ENCODE results near the gene PPP1CC. TPM values are rescaled to one million over a fixed set of nuclear protein-coding genes. Genes with fewer than 3 reads are reported as not detected.

The PPP1CC gene
- total and polyA plus RNA-seq, 7 donors, result 107 to 272 (median 153) TPM

- Histone ChIP-seq H3K27me3 (no peaks in the 10 kb centered on the region), H3K9me3 (no peaks in the 10 kb centered on the region), H3K36me3 (peaks cover 18 to 83% (median 44%) of the 10 kb centered on the region in 4 donors), H3K27ac (no peak overlapping the region), H3K4me3 (no peak overlapping the region), H3K4me1 (no peaks in the 10 kb centered on the region)
- intact Hi-C loops (cut with DNase I), result no loop called here
- no peak for DNase-seq
- TF ChIP-seq POLR2A (IDR thresholded peaks at IDR 0.05) (no peak), EP300 (IDR thresholded peaks at IDR 0.05) (no peak), CTCF (IDR thresholded peaks at IDR 0.05) (no peak), POLR2AphosphoS5 (IDR thresholded peaks at IDR 0.05) (no peak)
These were observed 22.2 kb downstream of the PPP1CC start for GRCh38 chr12:110720516-110720915.

- intact Hi-C loops (cut with DNase I), result no loop called here
- Histone ChIP-seq H3K9me3 (no peaks in the 10 kb centered on the region), H3K4me1 (no peaks in the 10 kb centered on the region), H3K27ac (no peak overlapping the region), H3K36me3 (peaks cover 17 to 61% (median 31%) of the 10 kb centered on the region in 4 donors), H3K27me3 (no peaks in the 10 kb centered on the region), H3K4me3 (no peak overlapping the region)
- TF ChIP-seq EP300 (IDR thresholded peaks at IDR 0.05), result no peak
- TF ChIP-seq CTCF (IDR thresholded peaks at IDR 0.05), result no peak
- no peak for TF ChIP-seq POLR2AphosphoS5 (IDR thresholded peaks at IDR 0.05)
- TF ChIP-seq POLR2A (IDR thresholded peaks at IDR 0.05), result no peak
- no peak for DNase-seq
- 84 to 92% methylated on average over 7 of the region's 7 CpGs for WGBS, 2 donors
These were observed 24.3 kb downstream of the PPP1CC start for GRCh38 chr12:110718222-110718908.

DNA sequence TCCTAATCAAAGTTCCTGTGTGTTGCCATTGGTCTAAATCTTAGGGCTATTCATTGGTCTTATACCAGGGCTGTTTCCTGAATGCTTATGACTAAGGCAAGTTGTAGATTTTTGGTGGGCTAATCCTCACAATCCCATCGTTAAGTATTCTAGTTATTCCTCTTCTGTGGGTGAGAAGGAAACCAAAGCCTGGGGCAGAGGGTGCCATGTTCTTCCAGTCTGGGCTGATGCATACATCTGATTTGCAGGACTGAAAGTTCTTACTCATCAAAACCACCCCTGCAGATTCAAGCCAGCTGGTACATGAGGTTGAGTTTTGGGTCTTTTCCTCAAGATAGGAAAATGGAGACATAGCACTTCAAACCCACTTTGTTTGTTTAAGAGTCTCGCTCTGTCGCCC, 25.7 kb downstream of the PPP1CC start:
- intact Hi-C loops (cut with DNase I), result no loop called here
- H3K9me3 ChIP-seq, result no peaks in the 10 kb centered on the region
- H3K27ac ChIP-seq, result no peak overlapping the region
- DNase-seq, result no peak
- no peak for TF ChIP-seq CTCF (IDR thresholded peaks at IDR 0.05)
- no peak for TF ChIP-seq EP300 (IDR thresholded peaks at IDR 0.05)
- TF ChIP-seq POLR2A (IDR thresholded peaks at IDR 0.05), result no peak
- no peak for TF ChIP-seq POLR2AphosphoS5 (IDR thresholded peaks at IDR 0.05)
- no peaks in the 10 kb centered on the region for H3K4me1 ChIP-seq
- H3K36me3 ChIP-seq, result peaks cover 17 to 49% (median 24%) of the 10 kb centered on the region in 4 donors
- 94 to 96% methylated on average over 3 of the region's 3 CpGs for WGBS, 2 donors
- H3K27me3 ChIP-seq, result no peaks in the 10 kb centered on the region
- H3K4me3 ChIP-seq, result no peak overlapping the region

GRCh38 chr12:110708917-110709316, 33.8 kb downstream of the PPP1CC start:
- H3K4me1 ChIP-seq, result no peaks in the 10 kb centered on the region
- intact Hi-C loops (cut with DNase I), result no loop called here
- WGBS, 2 donors, result 96 to 99% methylated on average over 4 of the region's 4 CpGs
- H3K27ac ChIP-seq, result no peak overlapping the region
- no peaks in the 10 kb centered on the region for H3K27me3 ChIP-seq
- no peak for DNase-seq
- TF ChIP-seq CTCF (IDR thresholded peaks at IDR 0.05), result no peak
- no peak for TF ChIP-seq EP300 (IDR thresholded peaks at IDR 0.05)
- TF ChIP-seq POLR2AphosphoS5 (IDR thresholded peaks at IDR 0.05), result no peak
- no peak for TF ChIP-seq POLR2A (IDR thresholded peaks at IDR 0.05)
- H3K4me3 ChIP-seq, result no peak overlapping the region
- H3K9me3 ChIP-seq, result no peaks in the 10 kb centered on the region
- H3K36me3 ChIP-seq, result no peaks in the 10 kb centered on the region

GRCh38 chr12:110705309-110705708, 37.4 kb downstream of the PPP1CC start:
- H3K4me1 ChIP-seq, result no peaks in the 10 kb centered on the region
- TF ChIP-seq EP300 (IDR thresholded peaks at IDR 0.05) (no peak), CTCF (IDR thresholded peaks at IDR 0.05) (no peak), POLR2AphosphoS5 (IDR thresholded peaks at IDR 0.05) (no peak), POLR2A (IDR thresholded peaks at IDR 0.05) (no peak)
- intact Hi-C loops (cut with DNase I), result no loop called here
- WGBS, 2 donors, result 12 to 67% methylated on average over 3 of the region's 3 CpGs
- H3K27me3 ChIP-seq, result no peaks in the 10 kb centered on the region
- DNase-seq, result no peak
- no peak overlapping the region for H3K27ac ChIP-seq
- no peaks in the 10 kb centered on the region for H3K9me3 ChIP-seq
- H3K4me3 ChIP-seq, result no peak overlapping the region
- no peaks in the 10 kb centered on the region for H3K36me3 ChIP-seq
